ENCODE results near the gene NAA80. TPM values are rescaled to one million over a fixed set of nuclear protein-coding genes. Genes with fewer than 3 reads are reported as not detected.
A peak's percentile ranks its signal among the peaks of the same experiment; 100 is the strongest.
"Not testable (repeated sequence)": the region's sequence is repeated elsewhere in the genome, so short reads cannot be mapped to it uniquely, and the experiment has no call there.

Gene NAA80
- total RNA-seq, 4 donors from 2014 or later = 12.5 to 22.1 (median 14.8) TPM

DNA sequence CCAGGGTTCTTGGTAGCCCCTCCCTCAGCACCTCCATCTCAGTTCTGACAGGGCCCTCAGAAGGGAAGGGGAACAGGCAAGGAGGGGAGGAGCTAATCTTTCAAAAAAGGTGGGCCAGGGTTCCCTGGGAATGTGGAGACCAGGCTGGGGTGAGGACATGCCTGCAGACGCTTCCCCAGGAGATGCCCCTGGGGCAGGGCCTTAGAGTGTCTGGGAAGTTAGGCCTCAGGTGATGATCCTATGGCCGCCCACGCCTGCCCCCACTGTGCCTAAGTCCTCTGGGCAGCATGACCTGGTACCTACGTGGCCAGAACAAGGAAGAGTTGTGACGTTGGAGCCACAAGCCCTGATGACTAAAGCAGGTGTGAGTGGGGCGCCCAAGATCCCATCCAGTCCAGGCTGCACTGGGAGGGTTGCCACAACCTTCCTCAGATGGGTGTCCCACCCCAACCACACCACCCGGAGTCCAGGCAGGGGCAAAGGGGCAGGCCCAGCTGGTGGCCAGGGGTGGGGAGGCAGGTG, 34.2 kb downstream of the NAA80 start:
- peak overlapping the region; percentile 71 to 90 (median 82) for H3K27ac ChIP-seq
- no peaks in the 10 kb centered on the region for H3K9me3 ChIP-seq
- ATAC-seq (no peak), DNase-seq (no peak)
- H3K36me3 ChIP-seq = no peaks in the 10 kb centered on the region
- TF ChIP-seq POLR2A (IDR thresholded peaks at IDR 0.05) = no peak
- TF ChIP-seq, protein P1, sequence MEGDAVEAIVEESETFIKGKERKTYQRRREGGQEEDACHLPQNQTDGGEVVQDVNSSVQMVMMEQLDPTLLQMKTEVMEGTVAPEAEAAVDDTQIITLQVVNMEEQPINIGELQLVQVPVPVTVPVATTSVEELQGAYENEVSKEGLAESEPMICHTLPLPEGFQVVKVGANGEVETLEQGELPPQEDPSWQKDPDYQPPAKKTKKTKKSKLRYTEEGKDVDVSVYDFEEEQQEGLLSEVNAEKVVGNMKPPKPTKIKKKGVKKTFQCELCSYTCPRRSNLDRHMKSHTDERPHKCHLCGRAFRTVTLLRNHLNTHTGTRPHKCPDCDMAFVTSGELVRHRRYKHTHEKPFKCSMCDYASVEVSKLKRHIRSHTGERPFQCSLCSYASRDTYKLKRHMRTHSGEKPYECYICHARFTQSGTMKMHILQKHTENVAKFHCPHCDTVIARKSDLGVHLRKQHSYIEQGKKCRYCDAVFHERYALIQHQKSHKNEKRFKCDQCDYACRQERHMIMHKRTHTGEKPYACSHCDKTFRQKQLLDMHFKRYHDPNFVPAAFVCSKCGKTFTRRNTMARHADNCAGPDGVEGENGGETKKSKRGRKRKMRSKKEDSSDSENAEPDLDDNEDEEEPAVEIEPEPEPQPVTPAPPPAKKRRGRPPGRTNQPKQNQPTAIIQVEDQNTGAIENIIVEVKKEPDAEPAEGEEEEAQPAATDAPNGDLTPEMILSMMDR (IDR thresholded peaks at IDR 0.05 in 4 of 5, conservative IDR thresholded peaks at IDR 0.05 in 1 of 5) = no peak
- no peak overlapping the region for H3K4me3 ChIP-seq
- intact Hi-C loops (cut with DNase I; ENCODE audit: low total_unique reads) = no loop called here
- H3K4me1 ChIP-seq = peaks cover 39 to 73% of the 10 kb centered on the region in 2 donors
- no peaks in the 10 kb centered on the region for H3K27me3 ChIP-seq
- in situ Hi-C loops (cut with MboI; ENCODE audit: low sequenced_read_pairs in 4 of 4) = no loop called here

GRCh38 chr3:50264383-50264963, 34.7 kb downstream of the NAA80 start:
- no peak for TF ChIP-seq POLR2A (IDR thresholded peaks at IDR 0.05)
- TF ChIP-seq, protein P1 (IDR thresholded peaks at IDR 0.05 in 4 of 5, conservative IDR thresholded peaks at IDR 0.05 in 1 of 5) = no peak
- intact Hi-C loops (cut with DNase I; ENCODE audit: low total_unique reads) (no loop called here), in situ Hi-C loops (cut with MboI; ENCODE audit: low sequenced_read_pairs in 4 of 4) (no loop called here)
- DNase-seq (no peak), ATAC-seq (no peak)
- Histone ChIP-seq H3K36me3 (no peaks in the 10 kb centered on the region), H3K27ac (peak overlapping the region; percentile 71 to 90 (median 82)), H3K4me3 (no peak overlapping the region), H3K9me3 (no peaks in the 10 kb centered on the region), H3K4me1 (peaks cover 43 to 71% of the 10 kb centered on the region in 2 donors), H3K27me3 (no peaks in the 10 kb centered on the region)

GRCh38 chr3:50263478-50264382, 35.5 kb downstream of the NAA80 start:
- H3K9me3 ChIP-seq = no peaks in the 10 kb centered on the region
- DNase-seq = no peak

GRCh38 chr3:50262778-50263177, 36.4 kb downstream of the NAA80 start:
- Histone ChIP-seq H3K27me3 (no peaks in the 10 kb centered on the region), H3K9me3 (no peaks in the 10 kb centered on the region), H3K36me3 (peaks cover 0 to 9% of the 10 kb centered on the region in 2 donors), H3K4me3 (no peak overlapping the region), H3K4me1 (peaks cover 34 to 57% of the 10 kb centered on the region in 2 donors), H3K27ac (no peak overlapping the region)
- no peak for DNase-seq
- in situ Hi-C loops (cut with MboI; ENCODE audit: low sequenced_read_pairs in 4 of 4) = no loop called here
- intact Hi-C loops (cut with DNase I; ENCODE audit: low total_unique reads) = no loop called here
- TF ChIP-seq POLR2A (IDR thresholded peaks at IDR 0.05) = no peak
- TF ChIP-seq, protein P1 (IDR thresholded peaks at IDR 0.05 in 4 of 5, conservative IDR thresholded peaks at IDR 0.05 in 1 of 5) = no peak
- ATAC-seq = no peak

More at GRCh38 chr3:50263478-50264382, 35.5 kb downstream of the NAA80 start:
- in situ Hi-C loops (cut with MboI; ENCODE audit: low sequenced_read_pairs in 4 of 4) = no loop called here
- Histone ChIP-seq H3K27me3 (no peaks in the 10 kb centered on the region), H3K4me3 (no peak overlapping the region), H3K27ac (peak overlapping the region; percentile 71 to 90 (median 82)), H3K4me1 (peaks cover 40 to 67% of the 10 kb centered on the region in 2 donors), H3K36me3 (no peaks in the 10 kb centered on the region)
- TF ChIP-seq, protein P1 (IDR thresholded peaks at IDR 0.05 in 4 of 5, conservative IDR thresholded peaks at IDR 0.05 in 1 of 5) = no peak
- TF ChIP-seq POLR2A (IDR thresholded peaks at IDR 0.05) = no peak
- no peak for ATAC-seq
- intact Hi-C loops (cut with DNase I; ENCODE audit: low total_unique reads) = no loop called here

DNA sequence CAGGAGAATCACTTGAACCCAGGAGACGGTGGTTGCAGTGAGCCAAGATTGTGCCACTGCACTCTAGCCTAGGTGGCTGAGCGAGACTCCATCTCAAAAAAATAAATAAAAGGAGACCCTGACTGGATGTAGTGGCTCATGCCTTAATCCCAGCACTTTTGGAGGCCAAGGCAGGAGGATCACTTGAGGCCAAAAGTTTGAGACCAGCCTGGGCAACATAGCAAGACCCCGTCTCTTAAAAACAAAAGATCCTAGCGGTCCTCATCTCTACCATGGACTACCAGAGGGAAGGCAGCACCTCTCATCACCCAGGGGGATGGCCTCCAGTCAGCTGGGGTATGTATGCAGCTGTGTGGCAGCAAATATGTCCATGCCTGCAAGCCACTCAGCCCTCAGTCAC, 37.0 kb downstream of the NAA80 start:
- H3K4me3 ChIP-seq; H3K27me3 ChIP-seq; in situ Hi-C loops (cut with MboI; ENCODE audit: low sequenced_read_pairs in 4 of 4); ATAC-seq; intact Hi-C loops (cut with DNase I; ENCODE audit: low total_unique reads); DNase-seq; H3K9me3 ChIP-seq; H3K27ac ChIP-seq: not testable (repeated sequence)
- Histone ChIP-seq H3K36me3 (peaks cover 0 to 15% of the 10 kb centered on the region in 2 donors), H3K4me1 (peaks cover 30 to 52% of the 10 kb centered on the region in 2 donors)
